ENCODE results near the gene PITPNM3. TPM values are rescaled to one million over a fixed set of nuclear protein-coding genes. Genes with fewer than 3 reads are reported as not detected.
"Not testable (repeated sequence)": the region's sequence is repeated elsewhere in the genome, so short reads cannot be mapped to it uniquely, and the experiment has no call there.

PITPNM3 gene
- total RNA-seq, 1 experiment from 2014 or later, result 13.0 TPM

DNA sequence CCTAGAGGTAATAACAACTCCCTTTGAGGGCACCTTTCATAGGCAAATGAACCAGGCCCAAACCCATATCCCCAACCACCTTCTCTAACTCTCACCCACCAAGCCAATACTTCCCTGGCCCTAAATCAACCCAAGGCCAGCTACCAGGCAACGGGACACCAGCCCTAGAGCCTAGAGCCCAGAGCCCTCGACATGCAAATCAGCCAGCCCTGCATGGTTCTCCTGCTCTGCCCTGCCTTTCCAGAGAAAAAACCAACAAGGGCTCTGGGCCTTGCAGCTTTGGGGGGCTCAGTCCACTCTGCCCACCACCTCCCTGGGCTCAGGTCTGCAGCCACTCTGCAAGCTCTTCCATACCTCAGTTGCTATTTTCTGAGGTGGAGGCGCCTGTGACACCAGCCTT is 55.0 kb downstream of the PITPNM3 start:
- DNase-seq (ENCODE audit: low spot score), result no peak

DNA sequence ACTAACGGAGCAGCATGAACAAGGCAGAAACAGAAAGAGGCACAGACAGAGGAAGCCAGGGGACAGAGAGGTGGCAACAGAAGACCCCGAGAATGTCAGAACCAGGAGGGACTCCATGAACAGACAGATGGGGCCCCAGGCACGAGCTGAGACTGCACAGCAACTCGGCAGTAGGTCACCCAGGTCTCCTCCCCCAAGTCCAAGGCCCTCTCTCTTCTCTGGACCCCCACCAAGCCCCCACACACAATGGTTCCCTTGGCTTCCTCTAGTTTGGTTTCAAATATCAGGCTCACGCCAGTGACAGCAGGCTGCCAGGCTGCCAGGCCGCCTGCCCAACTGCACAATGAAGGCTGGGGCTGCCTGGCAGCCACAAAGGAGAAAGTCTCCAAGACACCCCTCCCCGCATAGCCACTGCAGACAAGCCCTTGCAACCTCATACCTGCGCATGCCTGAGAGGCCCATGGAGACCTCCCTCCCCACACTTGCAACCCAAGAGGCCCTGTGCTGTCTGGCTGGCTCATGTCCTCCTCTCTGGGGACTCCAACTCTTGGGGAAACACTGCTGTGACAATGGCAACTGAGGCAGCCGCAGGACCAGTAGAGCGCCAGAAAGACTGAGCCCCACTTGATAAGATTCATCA is 57.3 kb downstream of the PITPNM3 start:
- DNase-seq (ENCODE audit: low spot score), result no peak

DNA sequence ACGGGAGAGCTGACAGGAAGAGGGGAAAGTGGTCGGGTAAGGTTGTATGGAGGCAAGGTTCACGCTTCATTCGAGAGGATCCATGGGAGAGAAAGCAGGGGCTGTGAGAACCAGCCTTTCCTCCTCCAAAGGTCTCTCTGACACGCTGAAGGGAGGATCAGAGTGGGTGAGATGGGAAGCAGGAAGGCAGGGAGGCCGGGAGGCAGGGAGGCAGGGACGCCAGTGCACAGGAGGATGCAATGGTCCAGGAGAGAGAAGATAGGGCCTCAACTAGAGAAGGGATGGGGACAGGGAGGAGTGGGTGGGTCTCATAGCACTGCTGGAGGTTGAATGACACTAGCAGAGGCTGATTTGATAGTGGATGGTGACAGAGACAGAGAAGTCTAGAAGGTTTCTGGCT is 58.0 kb downstream of the PITPNM3 start:
- no peak for DNase-seq (ENCODE audit: low spot score)

DNA sequence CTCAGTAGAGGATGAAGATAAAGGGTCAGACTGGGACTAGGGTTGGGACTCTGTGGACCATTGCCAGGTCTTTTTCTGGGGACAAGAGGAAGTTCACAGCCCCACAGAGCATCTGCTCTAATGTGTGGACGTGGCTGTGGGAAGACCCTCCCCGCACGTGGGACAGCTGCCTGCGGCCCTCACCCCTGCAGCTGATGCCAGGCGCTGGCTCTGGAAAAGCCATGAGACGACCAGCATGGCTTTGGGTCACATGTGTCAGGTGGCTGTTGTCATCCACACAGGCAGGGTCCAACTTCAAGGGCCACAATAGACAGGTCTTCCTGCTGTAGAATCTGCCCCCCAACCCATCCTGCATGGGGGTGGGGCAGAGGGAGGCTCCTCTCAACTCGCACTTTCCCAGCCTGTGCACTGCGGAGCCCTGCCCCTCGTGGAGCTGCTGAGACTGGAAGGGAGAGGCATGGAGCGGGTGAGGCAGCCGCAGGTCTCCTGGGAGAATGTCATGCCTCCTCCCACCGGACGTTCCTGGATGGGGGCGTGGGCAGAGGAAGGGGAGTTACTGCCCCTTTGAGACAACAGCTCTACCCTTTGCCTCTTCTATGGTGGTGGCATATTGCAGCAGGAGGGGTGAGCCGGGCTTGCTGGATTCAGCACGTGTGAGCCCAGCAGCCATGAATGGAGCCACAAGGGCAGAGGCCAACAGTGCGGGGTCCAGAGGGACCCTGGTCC is 58.7 kb downstream of the PITPNM3 start:
- DNase-seq (ENCODE audit: low spot score), result no peak

DNA sequence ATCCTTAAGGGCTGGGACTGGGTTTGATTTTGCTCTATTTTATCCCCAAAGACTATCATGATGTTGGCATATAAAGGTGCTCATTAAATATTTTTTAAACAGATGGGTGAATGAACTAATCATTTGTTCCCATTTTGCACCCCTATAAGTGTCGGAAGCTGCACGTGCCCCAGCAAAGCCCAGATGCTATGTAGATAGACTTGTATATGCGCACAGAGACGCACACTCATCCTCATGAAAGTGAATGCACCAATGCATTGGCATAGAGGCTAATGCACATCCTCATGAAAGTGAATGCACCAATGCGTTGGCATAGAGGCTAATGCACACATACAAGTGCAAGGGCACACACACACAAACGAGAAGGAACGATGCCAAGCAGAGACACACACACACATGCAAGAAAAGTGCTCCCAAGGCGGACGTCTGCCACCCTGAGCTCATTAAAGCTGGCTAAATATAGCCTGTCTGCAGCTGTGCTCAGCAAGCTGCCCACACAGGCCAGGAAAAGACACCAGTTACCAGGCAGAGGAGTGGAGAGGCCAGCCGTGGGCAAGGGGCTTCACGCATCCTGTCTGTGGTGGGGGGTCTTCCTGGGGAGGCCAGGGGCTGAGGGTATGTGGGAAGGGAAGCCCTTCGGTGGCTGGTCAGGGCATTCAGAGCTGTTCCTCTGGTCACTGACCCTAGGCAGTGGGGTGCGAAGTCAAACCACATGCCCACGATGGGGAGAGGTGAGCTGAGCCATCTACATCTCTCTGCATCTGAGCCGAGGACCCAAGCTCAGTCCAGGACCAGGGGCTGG is 59.5 kb downstream of the PITPNM3 start:
- no peak for DNase-seq (ENCODE audit: low spot score)

DNA sequence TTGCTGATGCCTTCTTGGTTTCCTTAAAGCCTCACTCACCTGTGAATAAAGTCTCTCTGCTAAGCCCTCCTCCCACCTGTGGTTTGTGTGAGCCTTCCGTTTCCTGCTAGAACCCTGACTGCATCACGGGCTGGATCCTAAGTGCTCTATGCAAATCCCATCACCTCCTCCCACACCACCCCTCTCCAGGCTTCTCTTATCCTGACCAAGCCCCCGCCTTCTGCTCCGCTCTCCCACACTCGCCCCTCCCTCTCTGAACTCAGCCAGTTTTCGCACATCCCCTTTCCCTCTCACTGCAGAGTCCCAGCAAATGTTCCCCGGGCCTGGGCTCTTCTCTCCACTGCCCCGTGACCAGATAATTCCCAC is 60.3 kb downstream of the PITPNM3 start:
- no peak for DNase-seq (ENCODE audit: low spot score)

DNA sequence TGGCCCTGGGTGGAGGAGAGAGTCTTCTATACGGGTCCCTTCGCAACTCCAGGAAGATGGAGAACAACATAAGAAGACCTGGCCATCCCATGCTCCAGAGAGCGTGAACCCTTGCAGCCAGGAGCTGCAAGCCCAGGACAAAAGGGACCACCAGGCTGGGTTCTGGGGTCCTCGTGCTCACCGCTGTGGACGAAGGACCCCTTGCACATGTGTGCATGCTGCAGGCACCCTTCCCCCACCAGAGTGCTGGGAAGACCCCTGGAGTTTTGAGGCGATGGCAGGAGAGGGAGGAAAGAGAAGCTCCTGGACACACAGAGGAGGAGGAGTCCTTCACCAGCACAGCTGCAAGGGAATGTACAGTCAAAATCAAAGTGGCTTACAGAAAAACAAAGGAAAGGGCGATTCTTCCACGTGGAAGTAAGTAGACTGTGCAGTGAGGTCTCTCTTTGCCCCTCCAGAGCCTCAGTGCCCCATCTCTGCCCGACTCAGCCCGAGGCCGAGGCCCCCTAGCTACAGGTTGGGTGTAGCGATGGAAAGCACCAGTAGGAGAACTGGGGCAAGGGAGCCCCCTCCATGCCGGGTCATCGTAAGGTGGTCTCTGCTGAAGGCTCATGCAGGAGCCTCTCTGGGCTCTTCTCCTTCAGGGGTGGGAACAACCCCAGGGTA is 60.8 kb downstream of the PITPNM3 start:
- DNase-seq (ENCODE audit: low spot score), result no peak

DNA sequence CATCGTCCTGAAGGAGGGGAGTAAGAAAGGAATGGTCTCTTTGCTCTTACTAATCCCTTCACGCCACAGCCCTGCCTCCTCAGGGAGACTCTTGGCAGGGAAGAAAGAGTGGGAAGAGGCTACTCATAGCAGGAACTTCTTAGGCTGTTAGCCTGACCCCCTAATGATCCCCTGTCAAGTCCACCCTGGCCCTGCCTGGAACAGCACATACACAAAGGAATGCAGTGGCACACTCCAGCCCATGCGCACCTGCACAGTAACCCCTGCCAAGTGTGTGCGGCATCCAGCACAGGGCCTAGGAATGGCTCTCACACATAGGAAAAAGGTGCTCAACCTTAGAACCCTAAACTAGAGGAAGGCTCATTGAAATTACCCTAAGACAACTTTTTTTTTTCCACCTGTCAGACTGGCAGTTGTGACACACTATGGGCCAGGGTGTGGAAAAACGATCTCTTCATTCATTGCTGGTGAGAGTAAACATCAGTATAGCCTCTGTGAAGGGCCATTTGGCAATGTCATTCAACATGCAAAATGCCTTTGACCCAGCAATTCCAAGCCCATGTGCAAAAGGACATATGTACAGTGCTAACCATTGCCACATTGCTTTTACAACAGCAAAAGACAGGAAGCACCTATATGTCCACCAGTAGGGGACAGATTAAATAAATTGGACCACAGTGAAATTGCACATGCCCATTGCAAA is 62.0 kb downstream of the PITPNM3 start:
- peak; percentile 54 for DNase-seq (ENCODE audit: low spot score)

DNA sequence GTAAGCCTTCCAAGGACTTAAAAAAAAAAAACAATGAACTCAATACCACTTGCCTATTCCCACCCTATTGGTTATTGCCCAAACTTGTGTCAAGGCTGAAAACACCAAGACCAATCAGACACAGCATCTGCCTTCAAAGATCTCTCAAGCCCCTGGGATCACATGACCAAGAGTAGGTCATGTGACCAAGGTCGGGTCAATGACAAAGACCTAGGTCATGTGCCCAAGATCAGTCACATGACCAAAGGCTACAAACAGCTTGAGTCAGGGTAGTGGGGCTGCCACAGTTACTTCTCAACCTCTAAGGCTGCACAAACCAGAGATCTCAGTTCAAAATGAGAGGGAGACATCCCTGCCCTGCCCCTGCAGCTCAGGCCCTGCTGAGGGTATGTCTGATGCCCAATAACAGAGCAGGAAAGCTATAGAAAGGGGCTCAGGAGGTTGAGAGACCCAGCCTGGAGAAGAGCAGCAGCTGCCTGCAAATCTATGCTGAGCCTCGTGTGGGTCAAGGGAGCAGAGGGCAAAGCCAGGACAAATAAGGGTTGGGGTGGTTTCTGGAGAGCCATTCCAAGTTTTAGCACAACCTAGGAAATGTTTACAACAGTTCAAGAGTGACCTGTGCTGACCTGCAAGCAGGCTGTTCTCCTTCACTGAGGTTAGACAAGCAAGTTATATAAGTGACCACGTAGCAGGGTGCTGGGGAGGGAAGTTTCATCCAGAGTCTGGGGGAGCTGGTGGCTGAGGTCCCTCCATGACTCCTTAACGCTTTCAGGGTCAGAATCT is 63.3 kb downstream of the PITPNM3 start:
- DNase-seq (ENCODE audit: low spot score), result no peak

DNA sequence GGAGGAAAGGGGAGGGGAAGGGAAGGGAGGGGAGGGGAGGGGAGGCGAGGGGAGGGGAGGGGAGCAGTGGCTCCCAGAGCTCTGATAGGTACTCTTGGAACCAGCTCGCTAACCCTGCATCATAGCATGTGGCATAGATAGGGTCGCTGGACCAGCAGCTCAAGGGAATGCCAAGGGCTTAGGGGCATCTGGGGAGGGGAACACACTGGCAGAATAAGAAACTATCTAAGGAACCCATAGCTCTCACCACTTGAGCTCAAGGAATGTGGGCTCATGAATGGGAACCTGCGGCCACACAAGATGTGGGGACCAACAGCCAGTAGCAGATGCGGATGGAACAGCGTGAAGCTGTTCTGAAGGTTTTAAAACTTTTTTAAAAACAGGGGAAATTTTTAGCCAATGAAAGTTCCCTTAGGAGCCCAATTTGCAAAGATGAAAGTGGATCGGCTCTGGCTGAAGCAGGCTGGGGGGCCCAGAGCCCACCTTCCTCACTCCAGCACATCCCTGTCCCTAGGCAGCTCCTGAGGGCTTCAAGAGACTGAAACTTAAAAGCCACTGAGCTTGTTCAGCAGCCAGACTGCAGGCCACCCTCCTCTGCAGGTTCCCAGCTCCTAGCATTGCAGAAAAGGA is 65.2 kb downstream of the PITPNM3 start:
- DNase-seq (ENCODE audit: low spot score), result no peak

DNA sequence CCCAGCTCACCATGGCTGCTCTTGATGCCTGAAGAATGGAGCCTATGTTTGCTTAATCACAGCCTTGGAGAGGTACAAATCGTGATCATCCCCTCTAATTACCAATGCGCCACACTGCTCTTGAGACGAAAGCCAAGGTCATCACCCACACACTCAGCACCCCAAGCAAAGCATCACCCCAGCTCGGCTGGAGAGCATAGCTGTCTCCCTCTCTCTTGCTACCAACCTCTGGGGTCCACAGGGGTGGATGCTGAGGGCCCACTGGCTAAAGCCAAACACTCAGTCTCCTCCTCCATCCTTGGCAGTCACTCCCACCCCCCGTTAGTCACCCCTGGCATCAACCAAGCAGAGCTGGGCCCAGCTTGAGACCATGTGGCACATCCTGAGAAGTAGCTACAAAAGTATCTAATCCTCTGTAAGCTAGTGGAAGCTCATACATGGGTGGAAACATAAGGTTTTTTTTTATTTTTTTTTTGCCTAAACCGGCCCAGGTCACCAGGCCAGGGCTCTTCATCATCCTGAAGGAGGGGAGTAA is 67.3 kb downstream of the PITPNM3 start:
- DNase-seq (ENCODE audit: low spot score), result no peak

DNA sequence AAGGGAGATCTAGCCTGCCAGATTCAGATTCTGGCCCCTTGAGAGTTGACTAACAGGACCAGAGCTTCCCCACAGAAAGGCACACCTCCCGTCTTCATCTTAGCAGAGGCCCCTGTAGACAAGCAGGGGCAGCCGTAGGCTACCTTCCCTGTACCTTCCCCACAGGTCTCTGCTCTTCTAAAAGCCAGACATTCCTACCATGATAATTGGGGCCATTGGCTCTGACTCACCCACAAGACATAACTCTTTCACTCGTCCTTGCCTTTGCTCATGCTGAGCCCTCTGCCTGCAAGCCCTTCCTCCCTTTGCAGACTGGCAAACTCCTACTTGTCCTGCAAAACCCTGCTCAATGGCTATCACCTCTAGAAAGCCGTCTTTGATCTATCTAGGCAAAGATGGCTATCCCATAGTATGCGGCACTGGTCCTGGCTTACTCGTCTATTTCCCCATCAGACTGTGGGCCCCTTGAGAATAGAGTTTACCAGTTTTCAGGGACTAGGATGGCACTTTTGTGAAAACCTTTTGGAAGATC is 68.3 kb downstream of the PITPNM3 start:
- DNase-seq (ENCODE audit: low spot score), result no peak

DNA sequence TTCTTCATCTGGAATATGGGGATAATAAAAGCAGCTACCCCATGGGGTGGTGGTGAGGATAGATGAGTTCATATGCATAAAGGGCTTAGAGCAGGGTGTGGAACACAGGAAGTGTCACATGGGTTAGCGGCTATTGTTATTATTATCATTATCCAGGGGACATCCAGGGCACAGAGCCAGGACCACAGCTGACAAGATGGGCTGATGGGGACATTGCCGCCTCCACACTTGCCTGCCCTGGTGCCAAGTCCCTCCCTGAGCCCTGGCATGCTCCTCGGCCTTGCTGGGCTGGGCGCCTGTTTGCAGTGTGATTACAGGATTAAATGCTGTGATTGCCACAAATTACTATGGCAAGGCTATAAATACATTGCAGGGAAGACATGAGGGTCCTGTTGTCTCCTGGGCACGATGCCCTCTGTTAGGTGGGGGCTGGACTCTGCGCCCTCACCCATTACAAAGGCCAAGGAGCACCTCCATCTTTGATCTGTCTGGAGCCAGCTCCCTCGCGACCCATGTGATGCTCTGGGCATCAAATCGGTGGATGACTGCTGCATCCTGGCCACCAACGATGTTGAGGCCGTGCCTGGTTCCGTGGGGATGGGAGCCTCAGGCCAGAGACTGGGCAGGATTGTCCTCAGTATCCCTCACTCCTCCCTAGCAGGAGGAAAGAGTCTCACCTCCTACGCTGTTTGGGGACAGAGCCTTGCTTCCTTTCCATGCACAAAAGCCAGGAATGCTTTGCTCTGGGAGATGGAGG is 68.9 kb downstream of the PITPNM3 start:
- no peak for DNase-seq (ENCODE audit: low spot score)

DNA sequence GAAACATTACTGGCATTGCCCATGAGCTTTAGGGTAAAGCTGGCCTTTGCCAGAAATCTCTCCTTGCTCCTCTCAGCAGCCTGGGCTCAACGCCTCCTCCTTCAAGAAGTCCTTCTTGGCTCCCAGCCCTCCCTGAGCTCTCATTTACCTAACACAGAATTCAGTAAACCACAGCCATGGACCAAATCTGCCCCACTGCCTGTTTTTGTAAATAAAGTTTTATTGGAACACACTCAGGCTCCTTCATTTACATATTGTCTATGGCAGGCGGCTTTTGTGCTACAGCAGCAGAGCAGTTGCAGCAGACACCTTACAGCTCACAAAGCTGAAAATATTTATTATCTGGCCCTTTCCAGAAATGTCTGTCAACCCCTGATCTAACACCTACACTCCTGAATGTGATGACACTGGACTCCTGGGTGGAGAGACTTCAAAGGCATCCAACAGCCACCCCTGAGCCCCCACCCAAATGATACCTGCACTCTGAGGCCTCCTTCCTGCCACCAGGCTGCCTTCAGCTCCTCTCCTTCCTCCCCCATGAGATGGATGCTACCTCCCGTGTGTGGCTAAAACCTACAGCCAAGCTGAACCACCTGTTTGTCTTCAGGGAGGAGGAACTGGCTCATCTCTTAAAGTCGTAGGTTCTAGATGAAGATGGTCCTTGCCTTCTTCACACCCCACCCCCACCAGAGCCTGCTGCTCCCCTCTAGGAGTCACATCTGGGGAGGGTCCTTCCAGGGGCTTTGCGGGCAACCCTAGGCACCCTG is 70.5 kb downstream of the PITPNM3 start:
- no peak for DNase-seq (ENCODE audit: low spot score)

DNA sequence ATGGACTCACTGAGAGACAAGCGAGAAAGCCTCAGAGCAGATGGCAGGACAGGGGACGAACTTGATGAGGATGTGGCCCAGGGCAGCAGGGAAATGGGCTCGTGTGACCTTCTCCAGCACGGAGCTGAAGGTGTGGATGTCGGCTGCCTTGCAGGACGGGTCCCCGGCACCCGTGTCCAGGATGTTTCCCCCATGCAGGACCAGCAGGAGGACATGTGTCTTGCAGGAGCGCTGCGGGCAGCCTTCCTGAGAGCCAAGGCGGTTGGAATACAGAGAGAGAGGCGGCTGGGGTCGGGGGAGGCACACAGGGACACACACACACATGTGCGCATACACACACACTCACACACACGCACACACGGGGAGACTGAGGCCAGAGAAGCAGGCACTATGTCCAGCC is 72.8 kb downstream of the PITPNM3 start:
- DNase-seq (ENCODE audit: low spot score), result no peak

DNA sequence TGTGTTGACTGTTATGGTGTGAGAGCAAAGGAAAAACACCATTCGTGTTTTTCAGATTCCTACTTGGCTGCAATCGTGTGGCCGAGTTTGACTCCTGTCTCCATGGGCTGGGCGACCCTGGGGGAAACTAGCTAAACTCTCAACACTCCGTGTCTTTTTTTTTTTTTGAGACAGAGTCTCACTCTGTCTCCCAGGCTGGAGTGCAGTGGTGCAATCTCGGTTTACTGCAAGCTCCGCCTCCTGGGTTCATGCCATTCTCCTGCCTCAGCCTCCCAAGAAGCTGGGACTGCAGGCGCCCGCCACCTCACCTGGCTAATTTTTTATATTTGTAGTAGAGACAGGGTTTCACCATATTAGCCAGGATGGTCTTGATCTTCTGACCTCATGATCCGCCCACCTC is 73.6 kb downstream of the PITPNM3 start:
- not testable (repeated sequence) for DNase-seq (ENCODE audit: low spot score)

DNA sequence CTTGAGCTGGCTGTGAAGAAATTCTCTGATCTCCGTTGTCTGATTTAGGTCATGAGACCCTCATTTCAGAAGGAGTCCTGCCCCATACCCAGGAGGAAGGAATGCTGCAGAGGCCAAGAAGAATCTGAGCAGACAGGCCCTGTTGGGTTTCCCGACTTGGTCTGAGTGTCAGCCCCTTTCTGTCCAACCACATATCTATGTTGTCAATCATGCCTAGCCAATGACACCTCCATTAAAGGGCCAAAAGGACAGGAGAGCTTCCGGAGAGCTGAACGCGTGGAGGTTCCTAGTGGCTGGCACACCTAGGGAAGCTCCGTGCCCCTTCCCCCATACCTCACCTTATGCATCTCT is 74.3 kb downstream of the PITPNM3 start:
- no peak for DNase-seq (ENCODE audit: low spot score)

DNA sequence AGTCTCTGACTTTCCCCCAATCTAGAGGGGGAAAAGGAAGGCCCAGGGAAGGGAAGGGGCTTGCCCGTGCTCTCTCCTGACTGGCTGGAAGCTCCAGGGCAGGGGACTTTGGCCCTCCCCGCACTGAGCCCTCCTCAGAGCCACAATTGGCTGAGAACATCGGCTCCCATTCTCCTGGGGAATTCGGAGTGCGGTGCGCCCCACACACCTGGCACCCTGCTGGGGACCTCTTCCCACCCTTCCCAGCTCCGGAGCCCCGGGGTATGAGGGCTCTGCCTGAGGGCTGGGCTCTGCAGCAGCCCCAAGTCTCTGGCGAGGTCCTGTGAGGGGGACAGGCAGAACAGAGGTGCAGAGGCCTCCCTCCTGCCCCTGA is 76.1 kb downstream of the PITPNM3 start:
- DNase-seq (ENCODE audit: low spot score), result no peak
